K562 (cell line): ENCODE measurements around the gene PMEPA1. TPM values are rescaled to one million over a fixed set of nuclear protein-coding genes. Genes with fewer than 3 reads are reported as not detected.
A peak's percentile ranks its signal among the peaks of the same experiment; 100 is the strongest.

ENCODE experiments used
- ATAC-seq: fragments of 200-7000 bp; cut with Tn5 transposase; 3 replicates; pipeline ENCODE4 v1.9.1; 2020; ENCODE audit warnings: moderate library complexity
- BruUV-seq: library from RNA; stranded (reverse); fragments of 400-500 nt; replicated peaks from 2 replicates; lab custom pipeline; 2021; lab: Mats Ljungman, UMichigan
- CTCF ChIA-PET: fragments of 300-600 bp; formaldehyde crosslinking; extraction: SDS; loops from one replicate; lab custom pipeline; 2021; ENCODE audit warnings: low intra/inter-chr PET ratio; lab: Yijun Ruan, JAX
- POLR2A ChIA-PET: fragments of 300-600, 350-650 bp; sonication (Branson Sonifier 250); formaldehyde crosslinking; extraction: SDS; loops from one replicate; lab custom pipeline; 2021; ENCODE audit warnings: antibody characterized with exemption, inconsistent platforms; lab: Yijun Ruan, JAX
- DNase-seq, 4 experiments: peaks; one replicate each; pipeline versions ENCODE4 v3.0.0 to v3.0.0-alpha.2; 2011 to 2018; ENCODE audit warnings: low spot score in 3 of 4, mixed read lengths in 3 of 4; ENCODE audit errors: extremely low read depth in 1 of 4
- FAIRE-seq: peaks from 2 replicates; lab custom pipeline; 2011; peaks lifted over from hg19 to GRCh38; lab: Jason Lieb, UNC
- H2AFZ ChIP-seq: 2 replicates; pipeline ENCODE4 v1.6.0; 2011; ENCODE audit warnings: low read depth, low read length, control low read depth, inconsistent platforms
- H3K27ac ChIP-seq: fragments of 200-600 bp; 3 replicates; pipeline ENCODE4 v1.8.0; 2011; ENCODE audit warnings: low read depth, mild to moderate bottlenecking, control low read depth, inconsistent platforms, low read length, moderate library complexity, mixed read lengths; ENCODE audit errors: extremely low read depth
- H3K27me3 ChIP-seq, 2 experiments: fragments of 300-600 bp in 1 of 2; 2 replicates in 1 of 2; 3 replicates in 1 of 2; pipeline versions ENCODE4 v1.6.0 to v1.8.0; 2011; ENCODE audit warnings: inconsistent platforms in 2 of 2, low read length in 2 of 2, mild to moderate bottlenecking in 1 of 2, mixed read lengths in 1 of 2, moderate library complexity in 1 of 2; ENCODE audit not compliant: control insufficient read depth in 2 of 2, insufficient read depth in 2 of 2
- H3K36me3 ChIP-seq: fragments of 300-600 bp; 3 replicates; pipeline ENCODE4 v1.8.0; 2011; ENCODE audit warnings: mild to moderate bottlenecking, low read length, inconsistent platforms; ENCODE audit not compliant: control insufficient read depth, insufficient read depth
- H3K4me1 ChIP-seq, 2 experiments: fragments of 200-600 bp in 1 of 2; replicated peaks in 1 of 2; 2 replicates in 1 of 2; 3 replicates in 1 of 2; pipeline versions ENCODE4 v1.5.1 to v1.8.0; 2011; ENCODE audit warnings: inconsistent platforms in 2 of 2, low read length in 2 of 2, mild to moderate bottlenecking in 1 of 2, mixed read lengths in 1 of 2, moderate library complexity in 1 of 2; ENCODE audit not compliant: control insufficient read depth in 2 of 2, insufficient read depth in 2 of 2
- H3K4me2 ChIP-seq: 2 replicates; pipeline ENCODE4 v1.6.1; 2011; ENCODE audit warnings: low read length, control low read depth, inconsistent platforms, mixed read lengths; ENCODE audit not compliant: insufficient read depth
- H3K4me3 ChIP-seq: fragments of 200-600 bp; sonication (generic), shearing (Covaris generic); 2 replicates; pipeline ENCODE4 v1.5.1; 2016; ENCODE audit warnings: control low read depth, inconsistent platforms
- H3K79me2 ChIP-seq: fragments of 200-600 bp; 3 replicates; pipeline ENCODE4 v1.8.0; 2011; ENCODE audit warnings: low read length, inconsistent platforms; ENCODE audit not compliant: control insufficient read depth, insufficient read depth
- H3K9ac ChIP-seq, 2 experiments: 2 replicates each; pipeline versions ENCODE4 v1.6.0 to v1.6.1; 2011; ENCODE audit warnings: low read depth in 2 of 2, low read length in 2 of 2, control low read depth in 1 of 2, inconsistent platforms in 1 of 2, mild to moderate bottlenecking in 1 of 2, mixed read lengths in 1 of 2; ENCODE audit not compliant: insufficient read depth in 1 of 2
- H3K9me1 ChIP-seq: one replicate; pipeline ENCODE4 v1.6.0; 2011; ENCODE audit warnings: inconsistent platforms, mild to moderate bottlenecking, low read length, moderate library complexity; ENCODE audit not compliant: control insufficient read depth, insufficient read depth
- H3K9me3 ChIP-seq: replicated peaks from 2 replicates; pipeline ENCODE4 v1.5.1; 2011; ENCODE audit warnings: low read depth, low read length, inconsistent platforms; ENCODE audit not compliant: control insufficient read depth, insufficient read depth
- H4K20me1 ChIP-seq: replicated peaks from 2 replicates; pipeline ENCODE4 v1.6.1; 2011; ENCODE audit warnings: low read length, inconsistent platforms, mixed read lengths; ENCODE audit not compliant: control insufficient read depth, insufficient read depth
- STAT6 ChIP-seq: sonication (generic); formaldehyde crosslinking; IDR thresholded peaks from 2 replicates; pipeline ENCODE4 v1.8.1; 2023; ENCODE audit warnings: mild to moderate bottlenecking, missing genetic modification reagents
- ZNF12 ChIP-seq: sonication (generic); formaldehyde crosslinking; IDR thresholded peaks from 2 replicates; pipeline ENCODE4 v1.4.0; 2020; ENCODE audit warnings: mild to moderate bottlenecking, missing genetic modification reagents
- WGBS: fragments of 100-300 bp; shearing (Covaris generic); methylation state at CpG from one replicate; pipeline ENCODE4 v1.1.6; 2016; ENCODE audit warnings: low coverage, mixed read lengths; ENCODE audit not compliant: insufficient coverage; ENCODE audit errors: missing lambda C conversion rate; 5-methylcytosine and 5-hydroxymethylcytosine counted together
- in situ Hi-C: fragments of 300-500 bp; cut with MboI; formaldehyde crosslinking; loops from 4 replicates; pipeline ENCODE4 v1.15.0; 2018; ENCODE audit warnings: inconsistent platforms, mixed read lengths
- intact Hi-C: fragments of 100-400 bp; cut with micrococcal nuclease; formaldehyde crosslinking; loops from 2 replicates; pipeline ENCODE4 v1.14.2; 2022
- polyA plus RNA-seq, 8 experiments: library from polyadenylated mRNA; depleted of rRNA in 4 of 8; stranded (reverse) in 5 of 8; unstranded in 3 of 8; fragments of >200 nt; fragmentation: Nextera tagmentation in 2 of 8; fragmentation: Illumina TruSeq in 1 of 8; extraction: Ambion mirVana in 2 of 8; extraction: Trizol in 1 of 8; gene quantifications; 2 replicates each; pipeline versions ENCODE4 v1.2.1 to v1.2.3, GENCODE V29; 2011 to 2014; ENCODE audit warnings: inconsistent platforms in 1 of 8, missing spikeins in 1 of 8
- total RNA-seq, 7 experiments: library from RNA; depleted of rRNA in 6 of 7; stranded (reverse); fragments of >200 nt in 6 of 7; fragmentation: Illumina TruSeq in 2 of 7; extraction: Trizol in 2 of 7; gene quantifications; 2 replicates each; pipeline versions ENCODE4 v1.2.1 to v1.2.3, GENCODE V29; 2011 to 2021; ENCODE audit warnings: low replicate concordance in 1 of 7
- TF ChIP-seq, protein P1 (sequence below): fragments of 450-650 bp; IDR thresholded peaks from 2 replicates; pipeline ENCODE4 v1.6.1; 2018; ENCODE audit not compliant: partially characterized antibody

PMEPA1 gene
- total and polyA plus RNA-seq, 9 of the 15 experiments (the other 6 are each of a cell fraction or from before 2014, with no cell fraction given) = 0.16 TPM; not detected in 8

GRCh38 chr20:57711311-57711712, 1.5 kb upstream of the PMEPA1 start:
- in situ Hi-C loops = no loop called here
- no peaks in the 10 kb centered on the region for H3K79me2 ChIP-seq
- DNase-seq = no peak
- no peaks in the 10 kb centered on the region for H3K36me3 ChIP-seq
- no peak overlapping the region for H3K4me3 ChIP-seq
- H3K4me1 ChIP-seq = peaks cover 0 to 21% of the 10 kb centered on the region in 2 experiments; a peak in 2 of 5 replicates
- no peak for ATAC-seq
- no TSS peak for BruUV-seq
- no peak overlapping the region for H2AFZ ChIP-seq
- ChIA-PET POLR2A (interaction anchor here (0.6 to 1.1 kb wide), 4 partner anchors 8 to 235 kb away, joined by 3 to 4 read pairs (median 3); no protein-coding TSS in a partner anchor), CTCF (no interaction called here)
- H4K20me1 ChIP-seq = peaks cover 21% of the 10 kb centered on the region
- no peak overlapping the region for H3K9ac ChIP-seq
- no peaks in the 10 kb centered on the region for H3K9me3 ChIP-seq
- peaks cover 46 to 77% of the 10 kb centered on the region in 2 experiments for H3K27me3 ChIP-seq
- FAIRE-seq = no peak
- WGBS = 18% methylated on average over 8 of the region's 8 CpGs
- H3K4me2 ChIP-seq = no peak overlapping the region
- H3K27ac ChIP-seq = no peak overlapping the region
- TF ChIP-seq STAT6 (CRISPR knock-in tag) (no peak), ZNF12 (CRISPR knock-in tag) (no peak)
- TF ChIP-seq, protein P1, sequence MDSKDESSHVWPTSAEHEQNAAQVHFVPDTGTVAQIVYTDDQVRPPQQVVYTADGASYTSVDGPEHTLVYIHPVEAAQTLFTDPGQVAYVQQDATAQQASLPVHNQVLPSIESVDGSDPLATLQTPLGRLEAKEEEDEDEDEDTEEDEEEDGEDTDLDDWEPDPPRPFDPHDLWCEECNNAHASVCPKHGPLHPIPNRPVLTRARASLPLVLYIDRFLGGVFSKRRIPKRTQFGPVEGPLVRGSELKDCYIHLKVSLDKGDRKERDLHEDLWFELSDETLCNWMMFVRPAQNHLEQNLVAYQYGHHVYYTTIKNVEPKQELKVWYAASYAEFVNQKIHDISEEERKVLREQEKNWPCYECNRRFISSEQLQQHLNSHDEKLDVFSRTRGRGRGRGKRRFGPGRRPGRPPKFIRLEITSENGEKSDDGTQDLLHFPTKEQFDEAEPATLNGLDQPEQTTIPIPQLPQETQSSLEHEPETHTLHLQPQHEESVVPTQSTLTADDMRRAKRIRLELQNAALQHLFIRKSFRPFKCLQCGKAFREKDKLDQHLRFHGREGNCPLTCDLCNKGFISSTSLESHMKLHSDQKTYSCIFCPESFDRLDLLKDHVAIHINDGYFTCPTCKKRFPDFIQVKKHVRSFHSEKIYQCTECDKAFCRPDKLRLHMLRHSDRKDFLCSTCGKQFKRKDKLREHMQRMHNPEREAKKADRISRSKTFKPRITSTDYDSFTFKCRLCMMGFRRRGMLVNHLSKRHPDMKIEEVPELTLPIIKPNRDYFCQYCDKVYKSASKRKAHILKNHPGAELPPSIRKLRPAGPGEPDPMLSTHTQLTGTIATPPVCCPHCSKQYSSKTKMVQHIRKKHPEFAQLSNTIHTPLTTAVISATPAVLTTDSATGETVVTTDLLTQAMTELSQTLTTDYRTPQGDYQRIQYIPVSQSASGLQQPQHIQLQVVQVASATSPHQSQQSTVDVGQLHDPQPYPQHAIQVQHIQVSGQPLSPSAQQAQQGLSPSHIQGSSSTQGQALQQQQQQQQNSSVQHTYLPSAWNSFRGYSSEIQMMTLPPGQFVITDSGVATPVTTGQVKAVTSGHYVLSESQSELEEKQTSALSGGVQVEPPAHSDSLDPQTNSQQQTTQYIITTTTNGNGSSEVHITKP = peak; percentile 22
- intact Hi-C loops = no loop called here
- H3K9me1 ChIP-seq = no peaks in the 10 kb centered on the region
